ENCODE measurements around the gene DGKH. TPM values are rescaled to one million over a fixed set of nuclear protein-coding genes. Genes with fewer than 3 reads are reported as not detected.
A peak's percentile ranks its signal among the peaks of the same experiment; 100 is the strongest.

The DGKH gene
- total RNA-seq, 1 donor from 2014 or later = 10.3 TPM

DNA sequence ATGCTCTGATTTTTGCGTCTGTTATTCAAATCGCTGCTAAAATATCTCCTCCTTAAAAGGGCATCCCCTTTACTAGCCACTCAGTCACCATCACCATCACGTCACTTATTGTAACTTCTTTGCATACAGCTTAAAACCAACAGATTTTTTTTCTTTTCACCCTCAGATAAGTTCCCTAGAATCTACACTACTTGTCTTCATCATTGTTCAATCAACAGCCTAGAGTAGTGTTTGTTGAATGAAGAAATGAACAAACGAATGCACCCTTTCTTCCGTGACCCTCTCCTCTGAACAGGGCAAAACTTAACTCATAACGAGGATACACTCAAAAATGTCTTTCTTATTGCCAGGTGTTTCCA lies 222.4 kb downstream of the DGKH start:
- no peak for TF ChIP-seq CTCF (conservative IDR thresholded peaks at IDR 0.05; ENCODE audit: low read depth, low read length)
- H3K4me3 ChIP-seq (ENCODE audit: low read depth, low read length) = peak overlapping the region; percentile 72
- DNase-seq (ENCODE audit: low read depth) = no peak

- DNase-seq (ENCODE audit: low read depth) = peak; percentile 85
- peak overlapping the region; percentile 72 for H3K4me3 ChIP-seq (ENCODE audit: low read depth, low read length)
- no peak for TF ChIP-seq CTCF (conservative IDR thresholded peaks at IDR 0.05; ENCODE audit: low read depth, low read length)
Measured at GRCh38 chr13:42271337-42272114, 223.1 kb downstream of the DGKH start.

DNA sequence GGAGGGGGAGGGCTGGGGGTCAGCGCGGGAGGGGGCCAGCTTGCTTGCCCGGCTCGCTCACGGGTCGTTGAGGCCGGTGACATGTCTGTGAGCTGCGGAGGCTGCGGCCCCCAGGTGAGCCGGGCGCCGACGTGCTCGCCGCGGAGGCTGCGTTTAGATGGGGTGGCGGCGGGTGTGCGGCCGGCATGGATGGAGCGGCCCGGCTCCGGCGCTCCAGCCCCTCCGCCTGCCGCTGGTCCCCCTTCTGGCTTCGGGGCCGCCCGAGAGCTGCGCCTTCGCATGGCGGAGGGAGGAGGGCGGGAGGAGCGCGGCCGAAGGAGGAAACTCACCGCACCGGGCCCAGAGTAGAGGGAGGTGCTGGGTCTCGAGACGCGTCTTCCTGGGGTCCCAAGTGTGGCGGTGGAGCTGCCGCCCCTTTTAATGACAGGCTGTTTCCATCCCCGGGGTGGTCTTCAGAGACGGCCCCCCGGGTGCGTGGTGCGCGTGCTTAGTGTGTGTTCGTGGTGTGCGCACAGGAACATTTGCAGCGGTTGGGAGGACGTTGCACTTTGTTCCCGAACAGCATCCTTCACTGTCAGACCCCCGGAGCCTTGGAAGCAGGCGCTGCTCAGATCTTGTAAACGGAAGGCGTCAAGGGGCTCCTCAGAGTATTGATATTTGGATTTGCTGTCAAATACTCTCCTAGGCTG lies 223.8 kb downstream of the DGKH start, which contains the start of gene AKAP11:
Gene AKAP11, plus strand, starts transcription at position 38 of the 689 bp plus-strand sequence. CDS start 14,197 bp downstream, outside the sequence.
- no peak for DNase-seq (ENCODE audit: low read depth)

DNA sequence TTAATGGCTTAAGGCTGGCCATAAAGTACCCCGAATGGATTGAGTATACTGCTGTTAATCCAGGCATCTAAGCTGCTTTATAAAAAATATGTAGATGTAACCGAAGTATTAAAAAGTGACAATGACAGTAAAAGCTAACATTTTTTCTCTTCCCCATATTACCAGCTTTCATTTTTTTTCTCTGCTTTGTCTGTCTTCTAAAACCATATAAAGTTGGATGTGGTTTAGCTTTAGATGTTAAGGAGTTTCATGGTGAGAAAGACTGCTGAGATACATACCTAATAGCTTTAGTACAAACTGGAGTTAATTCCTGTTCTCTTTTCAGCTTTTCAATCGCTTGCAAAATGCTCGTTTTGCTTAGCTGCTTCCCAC lies 224.3 kb downstream of the DGKH start:
- TF ChIP-seq CTCF (conservative IDR thresholded peaks at IDR 0.05; ENCODE audit: low read depth, low read length) = no peak
- DNase-seq (ENCODE audit: low read depth) = no peak
- H3K4me3 ChIP-seq (ENCODE audit: low read depth, low read length) = peak overlapping the region; percentile 72

More for the DNA sequence above, 223.8 kb downstream of the DGKH start, which contains the start of gene AKAP11:
- TF ChIP-seq CTCF (conservative IDR thresholded peaks at IDR 0.05; ENCODE audit: low read depth, low read length) = no peak
- H3K4me3 ChIP-seq (ENCODE audit: low read depth, low read length) = peak within 1 kb of the TSS; percentile 72

DNA sequence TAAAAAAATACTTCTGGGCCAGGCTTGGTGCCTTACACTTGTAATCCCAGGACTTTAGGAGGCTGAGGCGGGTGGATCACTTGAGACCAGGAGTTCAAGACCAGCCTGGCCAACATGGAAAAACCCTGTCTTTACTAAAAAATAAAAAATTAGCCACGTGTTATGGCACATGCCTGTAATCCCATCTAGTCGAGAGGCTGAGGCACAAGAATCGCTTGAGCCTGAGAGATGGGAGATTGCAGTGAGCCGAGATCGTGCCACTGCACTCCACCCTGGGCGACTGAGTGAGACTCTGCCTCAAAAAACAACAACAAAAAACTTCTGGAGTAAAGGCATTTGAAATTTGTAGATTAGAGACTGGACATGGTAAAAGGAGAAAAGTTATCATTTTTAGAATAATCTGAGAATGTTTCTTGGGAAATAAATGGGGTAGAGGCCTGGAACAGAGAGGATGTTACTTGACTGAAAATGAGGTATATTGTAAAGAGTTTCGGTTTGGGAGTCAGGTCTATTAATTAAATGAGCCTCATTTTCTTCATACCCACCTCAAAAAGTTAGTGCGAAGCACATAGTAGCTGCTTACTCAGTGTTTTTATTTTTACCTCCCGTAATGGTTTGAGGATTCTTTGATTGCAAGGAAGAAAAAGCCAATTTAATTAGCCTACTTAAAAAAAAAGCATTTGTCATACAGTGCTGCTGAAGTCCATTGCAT lies 226.1 kb downstream of the DGKH start:
- DNase-seq (ENCODE audit: low read depth) = no peak
- H3K4me3 ChIP-seq (ENCODE audit: low read depth, low read length) = no peak overlapping the region
- TF ChIP-seq CTCF (conservative IDR thresholded peaks at IDR 0.05; ENCODE audit: low read depth, low read length) = no peak

DNA sequence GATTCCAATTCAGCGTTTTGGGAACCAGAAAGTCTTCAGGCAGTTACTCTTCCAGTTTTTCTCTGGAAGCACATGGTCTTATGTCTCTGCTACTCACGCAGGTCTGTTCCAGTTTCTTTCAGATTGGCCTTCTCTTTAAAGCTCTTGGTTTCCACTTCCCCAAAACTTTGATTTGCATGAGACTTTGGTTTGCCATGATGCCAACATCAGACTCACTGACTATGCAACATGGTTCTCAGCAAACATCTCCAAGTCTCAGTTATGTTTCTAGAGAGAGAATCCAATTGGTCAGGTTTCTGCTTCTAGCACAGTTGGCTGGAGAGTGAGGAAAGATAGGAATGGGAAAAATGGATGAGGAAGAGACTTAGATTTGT lies 226.6 kb downstream of the DGKH start:
- no peak for TF ChIP-seq CTCF (conservative IDR thresholded peaks at IDR 0.05; ENCODE audit: low read depth, low read length)
- H3K4me3 ChIP-seq (ENCODE audit: low read depth, low read length) = no peak overlapping the region

More for the DNA sequence above, 226.6 kb downstream of the DGKH start:
- no peak for DNase-seq (ENCODE audit: low read depth)
